ENCODE data around the gene CAMSAP1.

DNA sequence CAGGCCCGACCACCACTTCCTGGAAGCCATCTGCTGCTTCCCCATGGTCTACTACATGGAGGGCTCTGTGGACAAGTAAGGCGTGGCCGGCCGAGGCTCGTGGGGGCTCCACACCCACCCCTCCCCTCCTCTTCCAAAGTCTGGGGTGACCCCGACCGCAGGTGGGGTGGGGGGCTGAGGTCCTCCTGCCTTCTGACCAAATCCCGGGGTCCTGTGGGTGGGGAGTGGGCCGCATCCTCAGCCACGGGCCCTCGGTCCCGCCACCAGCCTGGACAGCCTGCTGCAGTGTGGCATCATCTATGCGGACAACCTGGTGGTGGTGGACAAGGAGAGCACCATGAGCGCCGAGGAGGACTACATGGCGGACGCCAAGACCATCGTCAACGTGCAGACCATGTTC lies 128.9 kb downstream of the CAMSAP1 start:
- no peak for TF ChIP-seq CTCF (IDR thresholded peaks at IDR 0.05; ENCODE audit: low read length)
- no peak for TF ChIP-seq EZH2 (IDR thresholded peaks at IDR 0.05; ENCODE audit: borderline replicate concordance, low read length)
